Kidney (tissue), 14 donors: Measurements from ENCODE around the gene PTGES. TPM values are rescaled to one million over a fixed set of nuclear protein-coding genes. Genes with fewer than 3 reads are reported as not detected.
"Not testable (repeated sequence)": the region's sequence is repeated elsewhere in the genome, so short reads cannot be mapped to it uniquely, and the experiment has no call there.

Experiments
- DNase-seq, 5 donors: peaks; one replicate each; pipeline ENCODE4 v3.0.0-alpha.2; 2013 to 2020
- FAIRE-seq: peaks from 2 replicates; lab custom pipeline; 2012; peaks lifted over from hg19 to GRCh38; lab: Jason Lieb, UNC
- H3K27ac ChIP-seq, 2 donors: one replicate each; pipeline ENCODE4 v1.7.0; 2013; ENCODE audit warnings: low read depth in 2 of 2, low read length in 2 of 2, inconsistent platforms in 1 of 2
- H3K27me3 ChIP-seq: one replicate; pipeline ENCODE4 v1.7.1; 2013; ENCODE audit warnings: low read length, inconsistent platforms; ENCODE audit not compliant: control insufficient read depth, insufficient read depth
- H3K36me3 ChIP-seq, 3 donors: one replicate each; pipeline versions ENCODE4 v1.7.0 to v1.7.1; 2013; ENCODE audit warnings: low read length in 3 of 3, control low read depth in 1 of 3, inconsistent platforms in 1 of 3; ENCODE audit not compliant: insufficient read depth in 3 of 3, control insufficient read depth in 2 of 3
- H3K4me1 ChIP-seq, 3 donors: one replicate each; pipeline versions ENCODE4 v1.7.0 to v1.7.1; 2013; ENCODE audit warnings: low read length in 3 of 3, inconsistent platforms in 1 of 3, low read depth in 1 of 3; ENCODE audit not compliant: control insufficient read depth in 2 of 3, insufficient read depth in 2 of 3
- H3K4me3 ChIP-seq, 3 donors: one replicate each; pipeline versions ENCODE4 v1.7.0 to v1.8.1; 2013; ENCODE audit warnings: low read length in 3 of 3, control low read depth in 1 of 3, inconsistent platforms in 1 of 3
- H3K9ac ChIP-seq, 3 donors: one replicate each; pipeline versions ENCODE4 v1.7.0 to v1.7.1; 2013; ENCODE audit warnings: low read length in 3 of 3, control low read depth in 1 of 3, inconsistent platforms in 1 of 3
- H3K9me3 ChIP-seq, 3 donors: one replicate each; pipeline versions ENCODE4 v1.7.0 to v1.7.1; 2013; ENCODE audit warnings: low read length in 3 of 3, control low read depth in 1 of 3, inconsistent platforms in 1 of 3; ENCODE audit not compliant: control insufficient read depth in 2 of 3, insufficient read depth in 1 of 3
- CTCF ChIP-seq: IDR thresholded peaks from 3 replicates; pipeline ENCODE4 v1.5.1; 2012; ENCODE audit warnings: mild to moderate bottlenecking, moderate library complexity, borderline replicate concordance; ENCODE audit not compliant: insufficient read depth; ENCODE audit errors: extremely low read depth
- intact Hi-C: fragments of 100-400 bp; cut with DNase I; formaldehyde crosslinking; loops from one replicate; pipeline ENCODE4 v1.11.1; 2022
- polyA plus RNA-seq: library from polyadenylated mRNA; stranded (reverse); fragments of 350-450 nt; fragmentation: Illumina TruSeq; extraction: RNeasy Lipid Tissue Mini Kit (QIAGEN cat#74804); gene quantifications from one replicate; pipeline ENCODE4 v1.2.3, GENCODE V29; 2014; ENCODE audit warnings: low read depth, low replicate concordance; ENCODE audit not compliant: insufficient read depth
- total RNA-seq: library from RNA; stranded (reverse); fragmentation: NEBNext Ultra II Directional; extraction: Animal tissue kit (Norgen Biotek cat#: 25700); gene quantifications from one replicate; pipeline ENCODE4 v1.2.1, GENCODE V29; 2021
- donor health status: control.
- donor health status: control.
- donor health status: control.
- donor health status: control.
- donor health status: control.
- donor health status: DM: yes; HTN: yes; CAD: no.
- donor health status: Normal renal cell carcinoma (clear cell type).

The PTGES gene
- total and polyA plus RNA-seq, 2 donors from 2014 or later = 8.1 to 8.9 TPM

- H3K9me3 ChIP-seq = no peaks in the 10 kb centered on the region
- intact Hi-C loops = no loop called here
- no peak overlapping the region for H3K4me3 ChIP-seq
- no peak overlapping the region for H3K27ac ChIP-seq
- H3K36me3 ChIP-seq = no peaks in the 10 kb centered on the region
- DNase-seq = no peak
- H3K4me1 ChIP-seq = no peaks in the 10 kb centered on the region
- H3K9ac ChIP-seq = no peak overlapping the region
- no peaks in the 10 kb centered on the region for H3K27me3 ChIP-seq
- no peak for FAIRE-seq
- TF ChIP-seq CTCF = no peak
Observed at GRCh38 chr9:129794549-129794948, 41.7 kb upstream of the PTGES start.

- no peak for FAIRE-seq
- Histone ChIP-seq H3K9ac (no peak overlapping the region), H3K4me1 (no peaks in the 10 kb centered on the region), H3K4me3 (no peak overlapping the region), H3K9me3 (no peaks in the 10 kb centered on the region), H3K27me3 (no peaks in the 10 kb centered on the region), H3K27ac (no peak overlapping the region), H3K36me3 (no peaks in the 10 kb centered on the region)
- no peak for DNase-seq
- no peak for TF ChIP-seq CTCF
- intact Hi-C loops = loop anchor here (10.0 kb wide), 2 partner anchors 142 to 662 kb away; partner anchors contain the start of gene ASB6
Observed at GRCh38 chr9:129786481-129786880, 33.6 kb upstream of the PTGES start.

- Histone ChIP-seq H3K4me1 (no peaks in the 10 kb centered on the region), H3K36me3 (no peaks in the 10 kb centered on the region), H3K27ac (no peak overlapping the region), H3K27me3 (no peaks in the 10 kb centered on the region), H3K9me3 (no peaks in the 10 kb centered on the region), H3K4me3 (no peak overlapping the region), H3K9ac (no peak overlapping the region)
- FAIRE-seq = no peak
- intact Hi-C loops = loop anchor here (10.0 kb wide), 2 partner anchors 141 to 661 kb away; partner anchors contain the start of gene ASB6
- DNase-seq = no peak
- TF ChIP-seq CTCF = no peak
Observed at GRCh38 chr9:129785866-129786265, 33.0 kb upstream of the PTGES start.

GRCh38 chr9:129784970-129785369 is 32.1 kb upstream of the PTGES start:
- not testable (repeated sequence) for H3K4me3 ChIP-seq, H3K9ac ChIP-seq, H3K4me1 ChIP-seq, H3K27me3 ChIP-seq, DNase-seq, H3K36me3 ChIP-seq, H3K9me3 ChIP-seq, H3K27ac ChIP-seq, FAIRE-seq
- intact Hi-C loops = loop anchor here (5.0 to 10.0 kb wide), 3 partner anchors 48 to 660 kb away; partner anchors contain the start of gene ASB6
